Stimulated activated CD8-positive, alpha-beta memory T cell treated with anti-CD3 and anti-CD28 coated beads, Interleukin-15, amount 100 ng/mL, for 48 hours (primary cell): ENCODE results near the gene MBP.

Source experiments
- DNase-seq, 2 donors: peaks; one replicate each; pipeline ENCODE4 v3.0.0-alpha.2; 2020; ENCODE audit warnings: low read depth in 2 of 2

MBP gene

DNA sequence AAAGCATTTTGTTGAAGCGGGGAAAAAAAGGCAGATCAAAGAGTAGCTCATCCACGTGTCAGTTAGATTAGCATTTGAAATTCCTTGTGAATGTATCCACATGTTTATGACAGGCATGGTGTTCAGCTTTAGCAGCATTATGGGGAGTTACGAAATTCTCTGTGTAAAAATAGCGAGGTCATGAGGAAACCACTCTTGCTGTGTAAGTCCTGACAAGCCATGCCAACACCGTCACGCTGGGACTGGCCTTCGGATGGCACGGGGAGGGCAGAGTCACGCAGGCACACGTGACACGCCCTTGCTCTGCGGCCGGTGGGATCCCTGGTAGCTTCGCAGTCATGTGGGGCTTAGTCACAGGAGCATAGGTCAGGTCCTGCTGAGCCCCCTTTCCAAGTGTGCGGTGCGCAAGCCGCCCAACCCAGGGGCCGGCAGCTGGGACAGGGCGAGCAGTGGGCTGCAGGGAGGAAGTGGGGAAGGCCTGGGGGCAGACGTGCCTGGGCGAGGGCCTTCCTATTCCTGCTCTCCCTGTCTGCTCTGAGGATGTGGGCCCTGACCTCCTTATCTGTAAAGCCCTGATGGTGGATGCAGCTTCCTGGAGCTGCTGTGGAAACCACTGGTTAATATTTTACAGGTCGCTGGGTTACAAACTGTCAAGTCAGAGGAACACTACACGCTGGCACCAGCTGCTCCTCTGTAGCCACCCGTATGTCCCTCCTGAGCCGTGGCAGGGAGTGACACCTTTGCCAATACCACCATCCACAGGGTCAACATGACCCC lies 18.0 kb downstream of the MBP start:
- no peak for DNase-seq

DNA sequence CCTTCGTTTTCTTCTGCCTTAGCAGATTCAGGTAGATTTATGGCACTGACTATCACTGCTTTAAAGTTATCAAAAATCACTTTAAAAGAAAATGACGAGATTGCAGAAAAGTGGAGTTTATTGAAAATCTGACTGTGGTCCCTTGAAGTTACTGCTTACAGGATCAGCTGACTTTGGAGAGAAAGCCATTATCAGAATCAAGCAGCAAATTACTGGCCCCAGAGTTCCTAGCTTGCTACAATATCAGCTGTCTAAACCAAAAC lies 18.5 kb downstream of the MBP start:
- no peak for DNase-seq

DNA sequence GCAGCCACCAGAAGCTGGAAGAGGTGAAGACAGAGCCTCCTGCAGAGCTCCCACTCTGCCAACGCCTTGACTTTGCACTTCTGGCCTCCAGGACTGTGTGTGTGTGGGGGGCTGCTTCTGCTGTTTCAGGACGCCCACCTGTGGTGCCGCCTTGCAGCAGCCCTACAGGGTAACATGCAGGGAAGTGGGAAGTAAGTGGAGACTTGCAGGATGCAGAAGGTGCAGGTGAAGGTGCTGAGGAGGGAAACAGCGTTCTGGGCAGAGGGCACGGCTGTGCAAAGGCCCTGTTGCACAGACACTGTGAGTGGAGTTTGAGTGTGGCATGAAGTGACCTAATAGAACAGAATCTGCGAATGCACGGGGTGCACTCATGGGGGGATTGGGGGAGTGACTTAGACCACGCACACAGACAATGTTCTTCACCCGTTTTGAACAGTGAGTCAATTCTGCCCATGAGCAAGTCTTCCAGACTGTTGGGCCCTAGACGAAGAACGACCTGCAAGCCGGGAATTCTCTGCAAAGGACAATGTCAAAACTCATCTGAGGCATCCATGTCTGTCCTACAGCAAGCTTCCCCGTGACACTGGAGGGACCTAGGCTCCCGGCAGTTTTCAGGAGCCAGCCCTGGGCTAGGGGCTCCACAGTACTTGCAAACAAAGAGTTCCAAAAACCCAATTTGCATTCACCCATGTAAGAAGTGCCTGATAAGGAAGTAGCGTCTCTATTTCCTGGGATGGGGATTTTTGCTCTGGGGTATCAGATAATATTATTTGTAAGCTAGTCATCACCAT lies 19.0 kb downstream of the MBP start:
- DNase-seq, result no peak

DNA sequence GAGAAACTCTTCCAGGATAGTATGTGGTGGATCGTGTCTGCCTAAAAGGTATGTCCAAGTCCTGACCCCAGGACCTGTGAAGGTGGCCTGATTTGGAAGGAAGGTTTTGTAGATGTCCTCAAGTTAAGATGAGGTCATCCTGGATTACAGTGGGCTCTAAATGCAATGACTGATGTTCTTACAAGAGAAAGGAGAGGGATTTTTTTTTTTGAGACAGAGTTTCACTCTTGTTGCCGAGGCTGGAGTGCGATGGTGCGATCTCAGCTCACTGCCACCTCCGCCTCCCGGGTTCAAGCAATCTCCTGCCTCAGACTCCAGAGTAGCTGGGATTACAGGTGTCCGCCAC lies 19.9 kb downstream of the MBP start:
- no peak for DNase-seq

DNA sequence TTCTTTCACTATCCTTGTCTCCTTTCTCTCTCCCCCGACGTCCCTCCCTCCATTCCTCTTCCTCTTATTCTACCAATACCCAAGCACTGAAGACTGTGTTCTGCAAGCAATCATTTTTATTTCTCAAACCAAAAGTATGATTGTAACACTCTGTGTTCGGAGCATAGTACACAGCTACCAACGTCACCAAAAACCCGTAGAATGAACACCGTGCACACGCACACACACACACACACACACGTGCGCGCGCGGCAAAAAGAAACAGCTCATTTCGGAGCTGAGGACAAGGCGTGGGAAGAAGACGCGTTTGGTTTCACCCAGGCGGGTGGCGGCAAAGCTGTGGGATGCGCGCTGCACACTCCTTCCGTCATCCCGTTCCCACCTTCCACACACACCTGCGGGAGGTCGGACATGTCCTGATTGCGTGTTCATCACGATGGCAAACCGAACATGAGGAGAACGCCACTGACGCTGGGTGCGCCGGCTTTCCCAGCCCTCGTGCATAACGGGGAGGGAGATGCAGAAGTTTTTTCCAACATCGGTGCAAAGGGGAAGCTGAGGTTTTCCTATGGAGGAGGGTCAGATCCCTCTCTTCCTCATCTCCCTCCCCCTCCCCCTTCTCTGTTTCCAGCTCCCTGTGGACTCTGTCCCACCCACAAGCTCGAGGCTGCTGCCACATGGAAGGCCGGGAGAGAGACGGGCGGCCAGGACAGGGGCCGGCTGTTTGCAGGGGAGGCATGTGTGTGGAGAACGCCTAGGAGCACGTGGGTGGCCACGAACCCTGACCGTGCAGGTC lies 20.4 kb downstream of the MBP start:
- no peak for DNase-seq

DNA sequence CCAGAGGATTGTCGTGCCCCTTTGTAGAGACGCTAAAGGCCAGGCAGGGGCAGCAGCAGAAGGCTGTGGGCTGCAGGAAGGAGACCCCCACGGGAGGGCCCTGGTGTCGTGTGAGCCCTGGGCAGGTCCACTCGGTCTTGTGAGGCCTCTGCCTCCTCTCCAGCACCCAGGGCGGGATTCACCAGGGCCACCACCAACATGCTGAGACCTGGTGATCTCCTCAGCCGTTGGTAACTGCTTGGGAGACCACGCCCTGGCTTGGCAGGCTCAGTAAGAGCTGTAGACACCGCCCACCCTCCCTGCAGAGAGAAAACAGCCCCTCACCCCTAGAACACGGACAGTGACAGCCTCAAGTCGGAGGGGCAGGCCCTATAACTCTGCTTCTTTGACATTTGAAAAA lies 21.1 kb downstream of the MBP start:
- DNase-seq, result no peak

DNA sequence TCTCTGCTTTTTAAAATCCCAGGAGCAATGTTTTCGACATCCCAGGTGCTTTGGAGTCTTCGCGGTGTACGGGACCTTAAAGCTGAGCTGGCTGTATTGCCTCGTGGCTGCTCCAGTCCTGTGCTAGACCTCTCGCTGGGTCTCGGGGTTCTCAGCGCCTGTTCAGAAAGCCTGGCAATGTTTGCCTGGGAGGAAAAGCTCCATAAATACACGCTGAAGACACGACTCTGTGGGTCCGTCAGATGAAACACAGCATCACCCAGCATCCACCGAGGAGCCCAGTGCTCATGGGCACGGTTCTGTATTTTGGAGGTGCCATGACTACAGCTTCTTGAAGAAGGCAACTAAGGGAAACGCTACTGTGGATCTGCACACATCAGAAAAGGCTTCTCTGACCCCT lies 21.6 kb downstream of the MBP start:
- no peak for DNase-seq

DNA sequence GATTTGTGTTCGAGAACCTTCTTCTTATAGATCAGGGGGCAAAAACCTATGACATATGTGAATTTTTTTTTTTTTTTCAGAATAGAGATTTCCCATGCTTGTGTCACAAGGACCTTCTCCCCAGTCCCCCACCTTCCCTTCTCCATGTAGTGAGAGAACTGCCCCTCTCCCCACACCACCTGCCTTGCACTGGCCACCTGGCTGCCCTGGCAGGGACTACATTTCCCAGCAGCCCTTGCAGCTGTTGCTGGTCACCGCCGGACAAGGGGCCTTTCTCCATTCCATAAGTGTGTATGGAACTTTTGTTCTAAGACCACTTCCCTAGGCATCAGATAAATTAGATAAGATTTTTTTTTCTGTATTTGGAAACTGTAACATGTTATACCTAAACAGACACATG lies 22.2 kb downstream of the MBP start:
- DNase-seq, result no peak

DNA sequence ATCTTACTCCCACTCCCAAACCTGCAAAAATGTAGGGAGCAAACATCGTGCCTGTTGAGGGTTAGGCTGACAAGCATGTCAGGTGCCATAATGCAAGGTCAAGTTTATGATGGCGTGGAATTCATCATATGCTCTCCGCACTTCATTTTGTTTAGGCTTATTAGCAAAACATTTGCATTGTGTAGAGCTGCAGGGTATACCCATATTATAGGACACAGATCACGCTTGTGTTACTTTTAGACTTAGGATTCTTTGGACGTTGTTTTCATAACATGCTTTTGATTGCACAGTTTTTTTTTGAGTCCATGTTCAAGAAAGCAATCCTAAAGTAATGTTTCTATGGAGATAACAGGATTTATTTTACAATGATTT lies 22.9 kb downstream of the MBP start:
- no peak for DNase-seq

DNA sequence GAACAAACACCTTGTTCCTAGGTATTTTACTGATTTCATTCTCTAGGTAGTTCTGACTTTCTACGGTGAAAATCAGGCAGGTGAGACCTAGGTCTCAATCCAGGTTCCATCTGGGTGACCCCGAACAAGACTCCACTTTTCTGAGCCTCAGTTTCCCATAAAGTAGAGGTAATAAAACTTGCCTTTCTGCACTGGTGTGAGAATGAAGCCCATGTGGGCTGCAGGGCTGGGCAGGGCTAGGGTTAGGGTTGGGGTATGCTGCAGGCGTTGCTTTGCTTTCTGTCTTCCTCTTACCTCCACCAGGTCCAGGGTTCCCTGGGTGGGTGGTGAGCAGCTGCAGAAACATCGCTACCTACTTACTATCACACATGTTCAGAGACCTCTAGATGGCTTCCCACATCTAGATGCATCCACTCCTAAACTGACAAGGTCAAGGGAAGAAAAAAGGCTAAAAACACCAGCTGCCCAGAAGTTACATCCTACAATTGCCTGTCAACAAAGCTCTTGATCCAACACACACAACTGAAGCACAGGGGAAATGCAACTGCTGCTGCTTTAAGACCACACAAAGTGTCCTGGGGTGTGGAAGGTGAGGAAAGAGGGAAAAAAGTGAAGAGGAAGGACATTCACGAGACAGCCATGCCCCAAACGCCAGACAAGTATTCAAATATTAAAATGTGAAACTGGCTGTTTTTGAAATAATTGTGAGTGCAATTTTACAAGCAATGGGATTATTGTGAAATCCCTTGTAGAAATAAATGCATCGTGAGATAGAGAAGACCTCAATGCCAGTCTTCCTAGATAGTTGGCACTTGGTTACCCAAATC lies 23.5 kb downstream of the MBP start:
- DNase-seq, result no peak

DNA sequence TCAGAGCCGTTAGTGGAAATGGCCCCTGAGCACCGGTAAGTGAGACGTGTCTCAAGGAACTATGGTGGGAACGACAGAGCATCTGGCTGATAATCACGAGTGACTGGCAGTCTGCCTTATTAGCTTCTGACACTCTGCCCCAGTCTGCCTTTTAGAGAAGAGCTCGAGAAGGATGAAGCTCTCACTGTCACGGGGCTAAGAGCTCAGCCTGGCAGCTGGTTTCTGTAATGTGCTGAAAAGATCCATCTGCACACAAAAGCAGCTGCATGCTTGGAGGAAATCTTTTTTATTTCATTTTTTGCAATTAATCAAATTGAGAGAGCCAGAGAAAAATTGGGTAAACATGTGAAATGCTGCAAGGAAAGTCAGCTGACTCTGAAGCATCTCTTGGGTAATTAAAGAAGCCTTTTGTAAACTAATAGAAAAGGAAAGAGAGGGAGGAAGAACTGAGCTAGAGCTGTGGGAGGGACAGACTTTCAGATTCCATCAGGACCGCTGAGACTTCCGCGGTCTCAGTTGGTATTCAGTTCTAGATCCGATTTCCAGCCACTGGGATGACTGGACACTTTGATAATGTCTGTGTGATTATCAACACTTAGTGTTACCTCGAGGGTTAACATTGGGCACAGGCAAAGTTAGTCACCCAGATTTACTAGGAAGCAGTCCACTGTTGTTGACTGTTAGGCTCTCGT lies 24.4 kb downstream of the MBP start:
- DNase-seq, result no peak

DNA sequence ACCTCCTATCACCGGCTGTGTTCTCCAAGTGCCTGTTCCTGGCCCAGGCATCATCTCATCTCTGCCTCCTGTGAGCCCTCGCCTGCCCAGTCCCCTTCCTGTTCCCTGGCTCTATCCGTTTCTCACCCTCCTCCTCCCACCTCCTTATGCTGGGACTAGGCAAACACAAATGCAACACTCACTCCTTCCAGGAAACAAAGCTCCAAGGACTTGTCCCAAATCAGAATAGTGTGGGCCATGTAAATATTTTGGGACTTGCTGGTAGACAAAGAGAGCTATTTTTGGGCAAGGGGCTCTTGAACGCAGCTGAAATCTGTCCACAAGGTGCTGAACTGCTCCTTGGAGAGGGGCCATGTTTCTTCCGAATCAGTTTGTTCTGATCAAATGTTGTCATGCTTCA lies 25.3 kb downstream of the MBP start:
- DNase-seq, result no peak

DNA sequence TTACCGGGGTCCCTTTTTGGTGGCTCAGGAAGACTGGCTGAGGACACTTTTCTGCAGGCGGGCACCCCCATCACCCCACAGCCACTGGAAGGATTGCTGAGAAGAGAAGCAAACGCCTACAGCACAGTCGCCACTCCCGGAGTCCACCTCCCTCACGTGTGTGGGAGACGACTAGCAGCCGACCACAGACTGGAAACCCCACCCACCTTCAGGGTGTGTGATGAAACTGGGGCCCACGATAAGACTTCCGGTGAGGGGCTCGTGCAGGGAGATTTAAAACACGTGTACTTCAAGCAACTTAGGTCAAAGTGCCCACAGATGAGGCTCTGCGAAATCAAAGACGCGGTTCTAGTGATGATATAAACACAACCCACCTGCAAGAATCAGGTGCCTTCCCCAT lies 26.3 kb downstream of the MBP start:
- peak; percentile 62 to 68 for DNase-seq

DNA sequence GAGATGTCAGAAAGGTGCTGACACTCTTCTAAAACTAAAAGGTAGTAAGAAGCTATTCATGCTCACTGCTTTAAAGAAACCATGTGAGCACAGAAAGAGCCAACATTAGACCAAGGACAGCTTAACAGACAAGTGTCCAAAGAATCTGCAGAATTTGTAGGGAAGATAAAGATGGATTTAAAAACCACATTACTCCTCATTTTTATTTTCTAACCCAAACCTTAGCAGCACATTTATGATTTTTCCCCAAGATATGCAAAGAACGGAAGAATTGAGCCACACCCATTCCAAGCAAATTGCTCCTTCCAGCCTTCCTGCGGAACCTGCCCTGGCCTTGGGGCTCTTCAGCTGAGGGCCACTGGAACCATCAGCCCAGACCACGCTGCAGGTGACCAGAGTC lies 26.9 kb downstream of the MBP start:
- no peak for DNase-seq

DNA sequence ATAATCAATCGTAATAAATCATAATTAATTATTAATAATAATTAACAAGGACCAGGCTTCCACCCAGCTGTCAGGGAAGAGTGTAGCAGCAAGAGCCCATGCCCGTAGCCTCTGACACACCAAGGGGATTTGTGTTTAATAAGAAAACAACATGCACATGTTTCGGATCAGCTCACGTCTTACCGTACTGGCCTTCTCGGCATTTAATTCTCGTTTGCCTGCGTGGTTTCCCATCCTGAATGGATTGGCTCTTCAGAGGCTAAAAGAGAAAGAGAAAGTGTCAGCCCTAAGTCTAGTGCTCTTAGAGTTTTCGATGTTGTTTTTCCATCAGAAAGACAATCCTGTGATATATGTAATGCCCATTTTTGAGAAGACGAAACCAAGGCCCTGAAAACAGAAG lies 27.6 kb downstream of the MBP start:
- no peak for DNase-seq

DNA sequence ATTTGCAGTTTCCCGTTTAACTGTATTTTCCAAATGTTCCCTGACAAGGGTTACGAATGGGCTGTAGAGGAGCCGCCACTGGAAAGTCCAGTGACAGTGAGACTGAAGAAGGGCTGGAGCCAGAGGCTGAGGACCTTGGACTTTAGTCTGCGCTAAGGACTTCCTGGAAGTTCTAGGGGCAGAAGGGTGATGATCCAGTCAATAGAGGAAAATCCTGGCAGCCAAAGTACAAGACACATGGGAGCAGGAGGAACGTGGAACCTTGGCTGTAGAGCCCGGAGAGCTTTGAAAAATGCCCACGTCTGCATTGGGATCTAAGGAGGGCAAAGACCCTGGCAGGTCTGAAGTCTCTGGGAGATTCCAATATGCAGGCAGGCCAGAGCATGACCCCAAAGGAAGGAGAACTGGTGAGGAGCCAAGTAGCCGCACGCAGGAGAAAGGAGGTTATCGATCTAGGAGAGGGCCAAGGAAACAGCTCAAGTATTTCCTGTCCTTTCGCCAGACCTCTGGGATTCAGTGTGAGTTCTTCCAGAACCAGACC lies 28.5 kb downstream of the MBP start:
- DNase-seq, result no peak

DNA sequence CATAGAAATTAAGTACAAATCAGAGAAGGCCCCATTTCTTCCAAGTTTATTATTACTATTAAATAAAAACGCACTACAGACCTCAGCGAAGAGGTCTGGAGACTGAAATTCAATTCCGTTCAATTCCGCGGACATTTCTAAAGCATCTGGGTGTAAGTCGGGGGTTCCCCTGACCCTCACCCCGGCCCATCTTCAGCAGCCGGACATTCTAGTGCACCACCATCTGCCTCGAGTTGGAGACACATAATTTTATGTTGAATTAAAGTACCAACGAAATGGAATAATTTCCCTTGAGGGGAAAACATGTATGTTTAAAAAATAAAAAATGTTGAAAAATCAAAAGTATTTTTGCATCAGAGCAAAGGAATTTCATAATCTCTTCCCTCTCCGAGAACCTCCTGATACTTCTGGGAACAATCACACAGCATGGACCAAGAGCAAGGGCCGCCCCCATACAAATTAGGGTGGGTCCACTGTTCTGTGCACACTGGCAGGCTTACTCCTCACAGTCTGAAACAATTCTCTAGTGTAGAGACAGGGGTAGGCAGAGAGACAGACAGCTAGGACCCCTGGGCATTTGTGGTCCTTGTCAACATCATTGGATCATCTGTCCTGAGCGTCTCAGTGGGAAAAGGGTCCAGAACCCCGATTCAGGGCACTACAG lies 29.3 kb downstream of the MBP start:
- no peak for DNase-seq

DNA sequence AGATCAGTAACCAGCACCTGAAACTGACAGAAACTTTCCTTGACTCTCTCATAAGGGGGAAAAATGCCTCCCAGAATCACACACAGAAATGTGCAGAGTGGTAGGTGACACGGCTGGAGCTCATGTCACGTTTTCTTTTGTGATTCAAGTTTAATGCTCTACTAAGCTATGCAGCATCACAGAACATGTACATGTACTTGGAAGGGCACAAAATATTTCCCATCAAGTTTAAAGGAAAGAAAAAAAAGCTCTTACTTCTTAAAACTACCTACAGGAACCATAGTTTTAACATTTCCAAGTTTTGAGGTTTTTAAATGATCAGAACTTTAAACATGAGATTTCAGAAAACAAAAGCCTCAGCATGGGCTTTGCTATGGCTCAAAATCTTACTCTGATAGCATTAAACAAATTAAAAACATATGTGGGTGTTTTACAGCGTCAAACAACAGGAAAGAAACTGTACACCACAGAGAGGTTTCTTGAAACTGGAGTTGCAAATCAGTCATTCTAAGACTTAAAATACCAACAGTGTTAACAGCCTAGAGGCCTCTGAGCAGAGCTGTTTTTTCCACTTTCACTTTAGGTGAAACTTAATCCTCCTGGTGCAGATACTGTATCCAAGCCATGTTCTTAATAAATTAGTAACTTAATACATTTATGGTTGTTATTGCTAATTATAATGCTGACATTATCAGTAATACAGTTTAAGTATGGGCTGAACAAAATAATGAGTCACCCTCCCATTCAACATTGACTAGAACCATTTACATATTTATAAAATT lies 30.1 kb downstream of the MBP start:
- no peak for DNase-seq

DNA sequence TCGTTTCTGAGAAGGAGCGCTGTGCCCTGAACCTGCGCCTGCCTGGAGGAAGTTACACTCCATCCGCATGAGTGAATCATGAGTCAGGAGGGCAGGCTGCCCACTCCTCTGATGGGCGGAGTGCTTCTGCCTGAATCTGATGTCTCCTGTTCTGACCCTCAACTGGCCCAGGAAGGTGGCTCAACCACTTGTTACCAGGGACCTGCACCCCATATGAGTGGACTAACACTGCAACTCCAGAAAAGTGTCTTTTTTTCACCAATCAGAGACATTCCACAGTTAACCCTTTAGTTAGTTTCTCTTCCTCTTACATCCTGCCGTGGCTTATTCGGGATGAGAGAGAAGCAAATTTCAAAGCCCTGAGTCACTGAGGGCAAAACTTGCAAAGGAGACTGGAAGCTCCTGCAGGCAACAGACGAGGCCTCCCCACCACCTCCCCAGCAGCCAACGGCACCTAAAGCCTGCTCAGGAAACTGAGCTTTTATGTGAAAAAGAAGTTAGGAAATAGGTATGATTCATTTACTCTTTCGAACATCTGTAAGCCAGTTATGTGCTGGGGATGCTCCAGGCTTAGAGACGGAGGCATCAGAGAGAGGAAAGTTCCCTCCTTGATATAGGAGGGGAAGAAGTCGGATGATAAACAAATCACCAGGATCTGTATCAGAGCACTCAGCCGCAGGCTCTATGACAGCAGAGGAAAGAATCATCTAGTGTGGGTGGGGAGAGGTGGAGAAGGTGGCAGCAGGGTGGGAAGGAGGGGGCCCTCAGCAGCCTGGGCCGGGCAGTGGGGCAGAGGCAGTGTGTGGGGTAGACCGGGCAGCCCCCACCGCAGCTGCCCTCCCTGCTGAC lies 30.9 kb downstream of the MBP start:
- peak; percentile 70 to 73 for DNase-seq
